GM18870 (cell line): ENCODE data around the gene GBX1.

Source experiments
- ATAC-seq: cut with Tn5 transposase; IDR thresholded peaks from one replicate; pipeline ENCODE4 v1.9.1; 2021; ENCODE audit warnings: moderate library complexity; ENCODE audit not compliant: unreplicated experiment

The GBX1 gene

GRCh38 chr7:151116603-151117440 is 50.7 kb downstream of the GBX1 start:
- ATAC-seq = no peak

- no peak for ATAC-seq
Measured at GRCh38 chr7:151115836-151116418, 51.6 kb downstream of the GBX1 start.

GRCh38 chr7:151115121-151115835 is 52.2 kb downstream of the GBX1 start:
- ATAC-seq = no peak

GRCh38 chr7:151114151-151115090 is 53.1 kb downstream of the GBX1 start:
- ATAC-seq = no peak

GRCh38 chr7:151113344-151114150 is 53.9 kb downstream of the GBX1 start:
- no peak for ATAC-seq

- ATAC-seq = no peak
Measured at GRCh38 chr7:151110941-151111645, 56.4 kb downstream of the GBX1 start.

- no peak for ATAC-seq
Measured at GRCh38 chr7:151110236-151110940, 57.1 kb downstream of the GBX1 start.

- no peak for ATAC-seq
Measured at GRCh38 chr7:151109094-151110048, 58.1 kb downstream of the GBX1 start.

GRCh38 chr7:151107882-151108281 is 59.6 kb downstream of the GBX1 start:
- no peak for ATAC-seq

- ATAC-seq = no peak
Measured at GRCh38 chr7:151104411-151105235, 62.9 kb downstream of the GBX1 start.

GRCh38 chr7:151103973-151104372 is 63.5 kb downstream of the GBX1 start:
- ATAC-seq = no peak

GRCh38 chr7:151102991-151103390 is 64.5 kb downstream of the GBX1 start:
- no peak for ATAC-seq

GRCh38 chr7:151101621-151102396 is 65.7 kb downstream of the GBX1 start:
- ATAC-seq = no peak

- ATAC-seq = no peak
Measured at GRCh38 chr7:151100921-151101320, 66.6 kb downstream of the GBX1 start.

- ATAC-seq = no peak
Measured at GRCh38 chr7:151099486-151100211, 67.8 kb downstream of the GBX1 start.
